K562 (cell line): Measurements from ENCODE around the gene ZNF775. TPM values are rescaled to one million over a fixed set of nuclear protein-coding genes. Genes with fewer than 3 reads are reported as not detected.

ENCODE experiments used
- ADNP ChIP-seq: fragments of 200-800 bp; sonication (Bioruptor generic); IDR thresholded peaks from 2 replicates; pipeline ENCODE4 v1.6.1; 2016; ENCODE audit warnings: missing genetic modification characterization, missing compliant biosample characterization
- CBFA2T3 ChIP-seq: fragments of 450-650 bp; IDR thresholded peaks from 2 replicates; pipeline ENCODE4 v1.6.1; 2017
- DNMT1 ChIP-seq: fragments of 450-650 bp; IDR thresholded peaks from 2 replicates; pipeline ENCODE4 v1.6.1; 2016; ENCODE audit warnings: antibody characterized with exemption, mild to moderate bottlenecking
- NKRF ChIP-seq: fragments of 450-650 bp; IDR thresholded peaks from 2 replicates; pipeline ENCODE4 v1.6.1; 2016; ENCODE audit warnings: borderline replicate concordance
- NR2C1 ChIP-seq, 2 experiments: fragments of 450-650 bp; IDR thresholded peaks; 2 replicates each; pipeline ENCODE4 v1.6.1; 2017; ENCODE audit warnings: mild to moderate bottlenecking in 2 of 2, antibody characterized with exemption in 1 of 2, inconsistent platforms in 1 of 2, missing compliant biosample characterization in 1 of 2, missing genetic modification characterization in 1 of 2
- REST ChIP-seq, 2 experiments: fragments of 450-650 bp; formaldehyde crosslinking in 1 of 2; IDR thresholded peaks; 2 replicates each; pipeline versions ENCODE4 v1.4.0 to v1.6.1; 2014 to 2020; ENCODE audit warnings: mild to moderate bottlenecking in 2 of 2, borderline replicate concordance in 1 of 2, low read depth in 1 of 2
- SREBF1 ChIP-seq: fragments of 150-350 bp; IDR thresholded peaks from 2 replicates; pipeline ENCODE4 v1.6.1; 2014; ENCODE audit warnings: antibody characterized with exemption, low read depth, low read length, borderline replicate concordance
- ZHX1 ChIP-seq: fragments of 150-350 bp; conservative IDR thresholded peaks from 2 replicates; pipeline ENCODE4 v1.6.1; 2014; ENCODE audit warnings: low read length
- ZNF280B ChIP-seq: fragments of 250-450 bp; sonication (Bioruptor Pico); IDR thresholded peaks from 2 replicates; pipeline ENCODE4 v1.5.1; 2021; ENCODE audit warnings: mild to moderate bottlenecking
- ZNF3 ChIP-seq: fragments of 250-450 bp; sonication (Bioruptor Pico); IDR thresholded peaks from 2 replicates; pipeline ENCODE4 v1.5.0; 2021; ENCODE audit warnings: mild to moderate bottlenecking, moderate library complexity
- ZNF699 ChIP-seq: fragments of 250-450 bp; sonication (Bioruptor Pico); IDR thresholded peaks from 2 replicates; pipeline ENCODE4 v1.8.0; 2021; ENCODE audit warnings: mild to moderate bottlenecking, moderate library complexity; ENCODE audit not compliant: insufficient replicate concordance
- polyA plus RNA-seq, 8 experiments: library from polyadenylated mRNA; depleted of rRNA in 4 of 8; stranded (reverse) in 5 of 8; unstranded in 3 of 8; fragments of >200 nt; fragmentation: Nextera tagmentation in 2 of 8; fragmentation: Illumina TruSeq in 1 of 8; extraction: Ambion mirVana in 2 of 8; extraction: Trizol in 1 of 8; gene quantifications; 2 replicates each; pipeline versions ENCODE4 v1.2.1 to v1.2.3, GENCODE V29; 2011 to 2014; ENCODE audit warnings: inconsistent platforms in 1 of 8, missing spikeins in 1 of 8
- total RNA-seq, 7 experiments: library from RNA; depleted of rRNA in 6 of 7; stranded (reverse); fragments of >200 nt in 6 of 7; fragmentation: Illumina TruSeq in 2 of 7; extraction: Trizol in 2 of 7; gene quantifications; 2 replicates each; pipeline versions ENCODE4 v1.2.1 to v1.2.3, GENCODE V29; 2011 to 2021; ENCODE audit warnings: low replicate concordance in 1 of 7

ZNF775 gene
- total and polyA plus RNA-seq, 9 of the 15 experiments (the other 6 are each of a cell fraction or from before 2014, with no cell fraction given): 0.04 to 18.7 (median 4.9) TPM

- peak; percentile 83 for TF ChIP-seq REST (IDR thresholded peaks at IDR 0.05; ENCODE audit: borderline replicate concordance)
- TF ChIP-seq REST (CRISPR knock-in tag; IDR thresholded peaks at IDR 0.05; ENCODE audit: low read depth): peak; percentile 58; the same call in 1 of the 2 replicates
- 0 out of 2 replicates have a peak, but pooled peaks have one; percentile 46 for TF ChIP-seq CBFA2T3
- TF ChIP-seq ZNF699 (CRISPR knock-in tag): no peak
- TF ChIP-seq NR2C1 (IDR thresholded peaks at IDR 0.05): no peak
- 0 out of 2 replicates have a peak, but pooled peaks have one; percentile 31 for TF ChIP-seq NR2C1 (tag; IDR thresholded peaks at IDR 0.05)
- TF ChIP-seq ADNP: no peak
- TF ChIP-seq ZNF3 (CRISPR knock-in tag): no peak
- no peak; the same call in 1 of the 2 replicates for TF ChIP-seq ZHX1
- no peak for TF ChIP-seq DNMT1
- TF ChIP-seq SREBF1: no peak
- TF ChIP-seq NKRF: no peak
- TF ChIP-seq ZNF280B (CRISPR knock-in tag): no peak
Measured at GRCh38 chr7:150368096-150368883, 10.8 kb upstream of the ZNF775 start, which contains the start of gene REPIN1 (continued).
